Stimulated activated CD8-positive, alpha-beta memory T cell treated with anti-CD3 and anti-CD28 coated beads, Interleukin-7, amount 100 ng/mL, for 1 hour (primary cell): ENCODE measurements around the gene IL4I1.

Experiments used
- DNase-seq, 2 donors: peaks; one replicate each; pipeline ENCODE4 v3.0.0-alpha.2; 2020; ENCODE audit warnings: low read depth in 2 of 2

Gene IL4I1

DNA sequence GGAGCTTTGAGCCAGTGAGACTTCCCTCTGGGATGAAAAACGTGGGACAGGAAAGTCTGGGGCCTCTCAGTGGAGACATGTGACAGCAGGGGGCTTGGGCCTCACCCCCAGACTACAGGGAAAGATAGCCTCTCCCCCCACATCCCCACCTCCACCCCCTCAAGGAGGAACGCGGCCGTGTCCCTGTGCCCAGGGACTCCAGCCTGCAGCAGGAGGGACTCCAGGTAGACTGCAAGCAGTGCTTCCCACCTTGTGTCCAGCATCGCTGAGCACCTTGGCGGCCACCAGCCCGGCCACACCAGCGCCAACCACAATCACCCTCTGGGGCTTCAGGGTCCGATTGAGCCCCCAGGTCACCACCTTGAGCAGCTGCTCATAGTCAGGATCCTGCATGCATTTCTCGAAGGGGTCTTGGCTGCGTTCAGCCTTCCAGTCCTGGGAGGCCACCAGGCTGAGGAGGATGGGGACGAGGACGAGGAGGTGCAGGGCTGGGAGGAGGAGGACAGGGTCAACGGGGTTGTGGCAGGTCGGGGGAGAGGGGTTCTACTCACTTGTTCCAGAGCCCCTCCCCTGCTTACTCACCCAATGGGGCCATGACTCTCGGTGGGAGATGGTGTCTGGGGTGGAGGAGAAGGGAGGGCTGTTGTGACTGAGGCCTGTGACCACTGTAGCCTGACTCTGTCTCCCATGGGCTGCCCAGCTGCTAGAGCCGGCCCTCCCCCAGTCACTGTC, 955 bp downstream of the IL4I1 start:
- DNase-seq: no peak

DNA sequence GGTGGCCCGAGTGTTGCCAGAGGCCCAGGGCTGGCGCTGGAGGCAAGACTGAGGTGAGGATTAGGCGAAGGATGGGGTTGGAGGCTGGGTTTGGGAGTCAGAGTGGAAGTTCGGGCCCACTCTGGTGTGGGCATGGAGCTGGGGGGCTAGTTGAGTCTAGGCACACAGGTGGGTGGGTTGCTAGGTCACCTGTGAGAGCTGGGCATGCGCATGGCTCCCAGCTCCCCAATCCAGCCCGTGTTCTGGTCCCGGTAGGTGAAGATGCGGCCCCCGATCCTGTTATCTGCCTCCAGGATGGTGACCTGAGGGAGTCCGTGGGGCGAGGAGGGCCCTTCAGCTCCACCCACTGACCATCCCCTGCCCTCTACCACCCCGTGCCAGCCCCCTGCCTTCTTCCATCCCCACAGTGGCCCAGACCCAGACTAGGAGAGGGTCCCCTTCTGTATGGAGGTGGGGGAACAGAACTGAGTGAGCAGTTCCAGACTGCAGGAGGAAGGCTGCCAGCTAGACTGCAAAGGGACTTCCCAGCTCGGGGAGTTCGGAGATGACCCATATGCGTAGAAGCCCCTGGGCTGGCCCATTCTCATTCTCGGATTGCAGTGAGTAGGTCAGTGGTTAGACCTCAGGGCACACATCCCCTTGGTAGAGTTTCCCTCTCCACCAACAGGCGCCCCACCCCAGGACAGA, 1.7 kb downstream of the IL4I1 start:
- DNase-seq: no peak

DNA sequence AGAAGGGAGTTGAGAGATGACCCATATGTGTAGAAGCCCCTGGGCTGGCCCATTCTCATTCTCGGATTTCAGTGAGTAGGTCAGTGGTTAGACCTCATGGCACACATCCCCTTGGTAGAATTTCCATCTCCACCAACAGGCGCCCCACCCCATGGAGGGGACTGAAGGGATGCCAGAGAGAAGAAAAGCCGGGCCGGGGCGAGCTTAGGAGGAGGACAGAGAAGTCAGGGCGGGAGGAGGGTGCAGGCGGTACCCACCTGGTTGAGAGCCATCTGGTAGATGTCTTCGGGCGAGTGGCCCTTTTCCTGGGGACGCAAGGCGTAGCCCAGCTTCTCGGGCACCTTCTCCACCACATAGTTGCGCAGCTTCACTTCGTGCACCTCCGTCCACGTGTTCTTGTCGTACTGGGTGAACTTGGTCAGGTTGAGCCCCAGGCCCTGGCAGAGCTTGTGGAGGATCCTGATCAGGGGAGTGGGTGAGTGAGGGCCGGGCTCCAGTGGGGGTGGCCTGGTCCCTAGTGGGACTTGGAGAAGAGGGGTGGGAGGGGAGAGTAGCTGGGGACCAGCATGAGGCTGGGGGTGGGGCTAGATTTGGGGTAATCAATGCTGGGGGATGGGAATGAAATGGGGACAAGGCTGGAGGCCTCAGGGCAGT, 2.5 kb downstream of the IL4I1 start:
- no peak for DNase-seq

DNA sequence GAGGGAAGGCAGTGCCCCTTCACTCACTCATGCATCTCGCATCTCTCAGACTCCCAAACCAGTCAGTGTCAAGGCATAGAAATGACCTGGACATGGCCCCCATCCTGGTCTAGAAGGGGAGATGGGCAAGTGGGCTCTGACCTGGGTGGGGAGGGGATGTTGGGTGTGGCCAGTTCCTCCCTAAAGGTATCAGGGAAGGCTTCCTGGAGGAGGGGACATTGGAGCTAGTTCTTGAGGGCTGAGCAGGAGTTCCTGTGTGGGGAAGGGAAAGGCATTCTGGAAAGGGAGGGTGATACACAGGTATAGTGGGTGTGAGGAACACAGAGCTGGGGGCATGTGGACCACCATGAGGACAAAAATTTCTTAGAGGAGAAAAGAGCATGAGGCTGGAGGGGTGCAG, 4.0 kb downstream of the IL4I1 start:
- DNase-seq: no peak

DNA sequence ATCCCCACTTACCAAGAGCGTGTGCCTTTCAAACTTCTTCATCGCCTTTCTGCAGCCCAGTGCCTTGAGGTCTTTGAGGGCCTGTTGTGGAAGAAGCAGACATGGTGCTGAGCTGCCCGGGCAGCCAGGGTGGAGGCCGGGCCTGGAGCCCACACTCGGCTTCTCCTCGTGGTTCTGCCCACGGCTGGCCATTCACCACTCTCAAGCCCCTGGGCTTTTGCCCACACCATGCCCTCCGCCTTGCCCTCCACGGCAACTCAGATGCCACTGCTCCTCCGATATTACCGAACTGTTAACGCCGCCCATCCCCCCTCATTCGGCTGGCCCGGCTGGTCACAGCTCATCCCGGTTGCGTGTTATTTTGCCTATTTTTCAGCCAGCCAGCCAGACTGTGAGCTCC, 5.3 kb downstream of the IL4I1 start:
- no peak for DNase-seq

DNA sequence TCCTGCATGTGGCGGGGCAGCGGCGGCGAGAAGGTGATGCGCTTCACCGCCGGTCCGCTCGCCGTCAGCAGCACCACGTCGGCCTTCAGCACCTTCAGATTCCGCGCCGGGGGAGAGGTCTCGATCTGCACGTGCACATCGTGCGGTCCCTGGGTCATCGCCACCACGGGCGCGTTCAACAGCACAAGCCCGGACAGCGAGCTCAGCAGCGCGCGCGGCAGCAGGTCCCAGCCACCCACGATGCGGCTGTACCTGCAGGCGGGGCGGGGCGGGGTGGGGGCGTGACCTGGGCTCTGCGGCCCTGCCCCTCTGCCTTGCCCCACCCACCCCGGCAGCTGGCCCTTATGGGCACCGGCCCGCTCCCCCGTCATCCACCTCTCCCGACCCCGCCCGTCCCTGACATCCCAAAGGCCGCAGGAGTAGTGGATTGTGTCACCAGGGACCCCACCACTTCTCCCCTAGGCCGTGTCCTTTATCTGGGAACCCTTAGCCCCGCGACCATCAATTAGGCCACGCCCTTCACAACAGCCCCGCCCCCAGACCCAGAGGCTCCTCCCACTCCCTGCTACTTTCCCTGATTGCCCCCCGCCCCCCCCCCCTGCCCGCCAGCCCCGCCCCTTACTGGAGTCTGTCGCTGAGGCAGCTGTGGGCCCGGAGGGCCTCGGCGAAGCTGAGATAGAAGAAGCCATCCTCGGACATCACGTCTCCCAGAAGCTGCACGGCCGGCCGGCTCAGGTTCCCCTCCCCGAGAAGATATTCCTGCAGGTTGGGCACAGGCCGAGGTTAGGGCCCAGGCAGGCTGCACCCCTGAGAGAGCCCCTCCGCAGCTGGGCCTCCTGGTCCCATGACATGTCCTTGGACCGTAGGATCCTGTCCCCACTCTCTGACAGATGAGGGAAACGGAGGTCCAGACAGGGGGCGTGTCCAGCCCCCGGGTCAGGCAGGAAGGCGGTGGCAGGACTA, 6.1 kb downstream of the IL4I1 start:
- DNase-seq: peak; percentile 38 to 41

DNA sequence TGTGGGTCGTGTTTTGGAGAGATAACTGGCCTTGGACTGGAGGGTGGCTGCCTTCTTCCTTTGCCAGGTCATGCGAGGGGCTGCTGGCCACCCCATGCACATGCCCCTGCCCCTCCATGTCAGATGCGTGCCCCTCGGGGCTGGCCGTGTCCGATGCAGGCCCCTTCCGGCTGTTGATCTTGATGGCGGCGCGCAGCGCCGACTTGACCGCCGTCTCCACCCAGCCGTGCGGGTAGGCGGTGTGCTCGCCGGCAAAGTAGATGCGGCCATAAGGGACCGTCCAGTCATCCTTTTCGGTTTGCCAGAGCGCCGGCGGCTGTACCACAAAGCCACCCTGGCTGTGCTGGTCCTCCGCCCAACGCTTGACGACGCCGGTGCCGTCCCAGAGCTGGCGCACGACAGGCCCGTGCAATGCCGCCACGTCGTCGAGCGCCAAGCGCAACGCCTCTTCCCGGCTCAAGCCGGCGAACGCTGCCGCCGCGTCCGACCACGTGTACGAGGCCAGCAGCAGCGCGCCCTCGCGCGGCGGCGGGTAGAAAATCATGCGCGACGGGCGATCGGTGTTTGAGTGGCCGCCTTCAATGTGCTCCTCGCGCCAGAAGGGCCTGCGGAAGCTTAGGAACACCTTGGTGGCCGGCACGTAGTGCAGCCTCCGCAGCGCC, 6.9 kb downstream of the IL4I1 start:
- peak; percentile 40 to 47 for DNase-seq

DNA sequence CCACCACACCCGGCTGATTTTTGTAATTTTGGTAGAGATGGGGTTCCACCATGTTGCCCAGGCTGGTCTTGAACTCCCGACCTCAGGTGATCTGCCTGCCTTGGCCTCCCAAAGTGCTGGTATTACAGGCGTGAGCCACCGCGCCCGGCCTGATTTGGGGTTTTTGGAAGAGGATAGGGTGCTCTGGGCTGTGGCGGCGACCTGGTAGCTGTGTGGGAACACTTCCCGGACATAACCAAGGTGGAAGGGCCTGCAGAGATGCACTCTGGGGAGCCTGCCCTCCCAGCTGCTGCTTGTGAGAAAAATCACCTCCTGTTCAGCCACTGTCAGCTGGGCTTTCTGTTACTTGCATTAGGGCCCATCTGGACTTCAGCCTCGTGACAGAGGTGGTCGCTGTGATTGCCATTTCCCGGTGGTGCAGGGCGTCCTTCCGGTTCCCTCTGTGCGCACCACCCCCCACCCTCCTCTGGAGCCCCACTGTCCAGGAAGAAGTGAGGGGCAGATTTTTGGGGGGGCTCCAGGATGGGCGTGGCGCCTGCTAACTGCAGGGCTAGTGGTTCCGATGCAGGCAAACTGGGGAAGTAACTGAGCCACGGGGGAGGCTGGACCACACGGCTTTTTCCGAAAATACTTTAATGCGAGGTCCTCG, 7.5 kb downstream of the IL4I1 start:
- no peak for DNase-seq

DNA sequence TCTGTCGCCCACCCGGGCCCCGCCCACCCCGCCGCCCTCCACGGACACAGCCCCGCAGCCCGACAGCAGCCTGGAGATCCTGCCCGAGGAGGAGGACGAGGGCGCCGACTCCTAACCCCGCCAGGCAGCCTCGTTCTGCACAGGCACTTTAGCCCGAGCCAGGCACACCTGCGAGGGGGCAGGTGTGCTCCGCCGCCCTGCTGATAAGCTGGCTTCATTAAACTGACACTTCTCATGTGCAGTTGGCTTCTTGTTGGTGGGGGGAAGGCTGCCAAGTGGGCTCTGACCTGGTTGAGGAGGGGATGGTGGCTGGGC, 8.2 kb downstream of the IL4I1 start:
- DNase-seq: no peak

DNA sequence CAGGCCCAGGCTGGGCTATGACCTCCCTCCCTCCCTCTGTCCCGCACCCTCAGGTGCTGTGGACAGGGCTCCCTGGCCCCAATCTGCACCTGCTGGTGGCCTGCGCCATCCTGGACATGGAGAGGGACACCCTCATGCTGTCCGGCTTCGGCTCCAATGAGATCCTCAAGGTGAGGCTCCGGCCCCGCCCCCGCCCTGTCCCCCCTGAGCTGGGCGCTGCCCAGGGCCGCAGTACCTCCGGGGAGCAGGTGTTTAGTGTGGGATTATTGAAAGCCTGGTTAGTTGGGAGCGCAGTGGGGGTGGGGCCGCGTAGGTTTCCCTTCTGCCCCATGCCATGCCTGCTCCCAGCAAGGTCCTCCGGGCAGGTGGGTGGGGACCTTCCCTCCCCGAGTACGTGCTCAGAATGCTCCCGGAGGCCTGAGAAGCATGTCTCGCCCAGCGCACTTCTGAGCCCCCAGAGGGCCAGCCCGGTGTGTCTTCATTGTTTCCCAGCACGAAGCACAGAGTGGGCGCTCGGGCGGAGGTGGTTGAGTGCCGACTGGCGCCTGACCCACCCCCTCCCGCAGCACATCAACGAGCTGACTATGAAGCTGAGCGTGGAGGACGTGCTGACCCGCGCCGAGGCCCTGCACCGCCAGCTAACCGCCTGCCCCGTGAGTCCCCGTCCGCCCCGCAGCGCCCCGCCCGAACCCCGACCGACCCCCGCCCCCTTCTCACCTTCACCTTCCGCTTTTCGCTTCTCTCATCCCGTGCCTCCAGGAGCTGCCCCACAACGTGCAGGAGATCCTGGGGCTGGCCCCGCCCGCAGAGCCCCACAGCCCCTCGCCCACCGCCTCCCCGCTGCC, 8.8 kb downstream of the IL4I1 start:
- no peak for DNase-seq

DNA sequence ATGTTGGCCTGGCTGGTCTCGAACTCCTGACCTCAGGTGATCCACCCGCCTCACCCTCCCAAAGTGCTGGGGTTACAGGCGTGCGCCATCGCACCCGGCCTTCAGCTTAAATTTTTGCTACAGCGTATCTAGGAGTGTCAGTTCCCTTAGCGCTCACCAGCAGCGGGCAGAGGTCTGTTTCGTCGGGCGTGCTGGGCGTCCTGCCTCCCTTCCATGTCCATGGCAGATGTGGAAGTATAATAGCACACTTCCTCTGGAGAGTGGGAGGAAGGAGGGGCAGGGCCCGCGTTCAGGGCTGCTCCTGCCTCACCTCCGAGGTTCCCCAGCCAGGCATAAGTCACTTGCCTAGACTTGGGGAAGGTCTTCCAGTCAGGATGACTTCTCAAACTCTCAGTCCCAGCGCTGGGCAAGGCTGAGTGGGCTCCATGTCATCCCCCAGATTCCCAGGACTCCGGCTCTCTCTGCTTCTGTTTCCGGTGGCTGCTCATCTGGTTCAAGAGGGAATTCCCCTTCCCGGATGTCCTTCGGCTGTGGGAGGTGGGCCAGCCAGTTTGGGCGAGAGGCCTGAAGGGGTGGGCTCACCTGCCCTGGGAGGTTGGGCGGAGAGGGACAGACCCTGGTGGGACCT, 9.5 kb downstream of the IL4I1 start:
- DNase-seq: no peak

DNA sequence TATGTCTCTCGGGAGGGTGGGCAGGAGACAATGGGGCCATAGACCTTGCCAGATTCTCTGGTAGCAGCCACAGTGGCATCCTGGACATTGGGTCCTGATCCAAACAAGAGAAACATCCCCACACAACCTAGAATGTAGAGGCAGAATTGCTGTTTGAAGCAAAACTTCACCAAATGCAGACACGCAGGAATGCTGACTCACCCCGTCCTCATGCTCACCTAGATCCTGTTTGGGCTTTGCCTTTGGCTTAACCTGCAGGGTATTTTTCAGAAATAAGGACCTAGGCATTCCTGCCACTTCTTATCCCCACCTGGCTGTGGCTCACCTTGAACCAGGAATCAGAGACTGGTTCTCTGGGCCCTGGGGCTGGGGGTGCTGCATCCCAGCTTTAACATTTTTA, 11.9 kb downstream of the IL4I1 start:
- no peak for DNase-seq

DNA sequence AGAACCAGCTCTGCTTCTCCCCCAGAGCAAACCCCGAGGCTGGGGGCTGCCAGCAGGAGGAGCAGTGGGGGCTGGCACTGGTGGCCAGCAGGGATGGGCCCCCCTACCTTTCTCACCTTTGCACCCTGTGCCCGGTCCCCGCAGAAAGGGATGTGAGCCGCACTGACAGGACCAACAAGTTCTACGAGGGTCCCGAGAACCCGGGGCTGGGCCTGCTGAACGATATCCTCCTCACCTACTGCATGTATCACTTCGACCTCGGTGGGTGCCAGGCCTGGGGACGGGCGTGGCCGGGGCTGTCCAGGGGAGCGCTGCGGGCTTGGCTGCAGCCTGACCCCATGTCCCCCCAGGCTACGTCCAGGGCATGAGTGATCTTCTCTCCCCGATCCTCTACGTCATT, 12.6 kb downstream of the IL4I1 start:
- no peak for DNase-seq

DNA sequence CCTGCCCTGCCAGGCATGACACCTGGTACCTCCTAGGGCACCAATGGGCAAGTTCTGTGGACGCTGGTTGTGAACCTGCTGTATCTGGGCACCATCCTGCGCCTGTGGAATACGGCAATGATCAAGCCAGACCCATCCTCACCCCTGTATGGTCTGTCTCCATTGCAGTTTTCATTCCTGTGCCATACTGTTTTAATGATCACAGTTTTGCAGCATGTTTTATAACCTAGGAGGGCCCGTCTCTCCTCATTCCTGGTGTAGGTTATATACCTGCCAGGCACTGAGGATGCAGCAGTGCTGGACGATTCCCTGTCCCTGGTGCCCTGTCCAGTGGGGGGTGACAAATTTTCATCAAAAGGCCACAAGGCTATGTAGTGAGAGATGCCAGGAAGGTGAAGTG, 13.6 kb downstream of the IL4I1 start:
- no peak for DNase-seq

DNA sequence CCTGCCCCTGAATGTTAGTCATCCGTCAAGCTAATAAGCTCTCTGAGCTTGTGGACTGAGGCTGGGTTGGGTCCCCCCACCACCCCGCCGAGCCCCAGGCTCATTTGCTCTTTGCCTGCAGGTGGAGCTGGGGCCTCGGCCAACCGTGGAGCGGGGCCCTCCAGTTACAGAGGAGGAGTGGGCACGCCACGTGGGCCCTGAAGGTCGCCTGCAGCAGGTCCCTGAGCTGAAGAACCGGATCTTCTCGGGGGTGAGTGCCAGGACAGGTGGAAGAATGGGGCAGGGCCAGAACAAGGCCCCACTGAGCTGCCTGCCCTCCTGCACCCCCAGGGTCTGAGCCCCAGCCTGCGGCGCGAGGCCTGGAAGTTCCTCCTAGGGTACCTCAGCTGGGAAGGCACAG, 14.0 kb downstream of the IL4I1 start:
- DNase-seq: no peak

DNA sequence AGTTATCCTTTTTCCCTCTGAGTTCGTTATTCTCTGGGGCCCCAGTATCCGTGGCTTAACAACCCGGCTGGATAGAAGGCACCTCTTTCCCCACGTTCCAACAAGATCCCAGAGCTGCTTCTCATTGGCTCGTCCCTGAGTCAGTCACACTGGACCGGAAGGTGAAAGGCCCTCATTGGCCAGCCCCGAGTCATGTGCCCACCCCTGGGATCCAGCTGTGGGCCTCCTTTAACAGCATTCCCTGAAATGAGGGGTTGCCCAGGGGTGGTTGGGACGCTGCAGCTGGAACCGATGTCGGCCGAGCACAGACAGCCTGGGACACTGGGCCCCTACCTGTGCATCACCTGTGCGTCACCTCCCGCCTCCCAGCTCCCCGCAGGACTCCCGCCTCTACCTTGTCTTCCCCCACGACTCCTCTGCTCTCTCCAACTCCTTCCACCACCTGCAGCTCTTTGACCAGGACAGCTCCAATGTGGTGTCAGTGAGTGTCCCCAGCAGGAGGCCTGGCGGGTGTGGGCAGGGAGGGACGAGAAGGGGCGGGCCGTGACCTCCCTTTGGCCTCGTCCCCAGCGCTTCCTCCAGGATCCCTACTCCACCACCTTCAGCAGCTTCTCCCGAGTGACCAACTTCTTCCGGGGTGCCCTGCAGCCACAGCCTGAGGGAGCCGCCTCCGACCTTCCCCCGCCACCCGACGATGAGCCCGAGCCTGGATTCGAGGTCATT, 14.9 kb downstream of the IL4I1 start:
- DNase-seq: no peak

DNA sequence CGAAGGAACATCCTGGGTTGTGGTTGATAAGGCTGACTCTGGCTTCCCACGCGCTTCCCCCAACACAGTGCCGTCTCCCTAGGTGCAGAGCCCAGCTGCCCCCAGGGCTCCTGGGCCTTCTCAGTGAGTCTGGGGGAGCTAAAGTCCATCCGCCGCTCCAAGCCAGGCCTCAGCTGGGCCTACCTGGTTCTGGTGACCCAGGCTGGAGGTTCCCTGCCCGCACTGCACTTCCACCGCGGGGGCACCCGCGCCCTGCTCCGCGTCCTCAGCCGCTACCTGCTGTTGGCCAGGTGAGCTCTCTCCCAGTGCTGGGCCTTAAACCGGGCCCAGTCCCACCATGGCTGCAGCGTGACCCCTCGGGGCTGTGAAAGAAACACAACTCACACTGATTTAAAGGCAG, 15.5 kb downstream of the IL4I1 start:
- DNase-seq: no peak

DNA sequence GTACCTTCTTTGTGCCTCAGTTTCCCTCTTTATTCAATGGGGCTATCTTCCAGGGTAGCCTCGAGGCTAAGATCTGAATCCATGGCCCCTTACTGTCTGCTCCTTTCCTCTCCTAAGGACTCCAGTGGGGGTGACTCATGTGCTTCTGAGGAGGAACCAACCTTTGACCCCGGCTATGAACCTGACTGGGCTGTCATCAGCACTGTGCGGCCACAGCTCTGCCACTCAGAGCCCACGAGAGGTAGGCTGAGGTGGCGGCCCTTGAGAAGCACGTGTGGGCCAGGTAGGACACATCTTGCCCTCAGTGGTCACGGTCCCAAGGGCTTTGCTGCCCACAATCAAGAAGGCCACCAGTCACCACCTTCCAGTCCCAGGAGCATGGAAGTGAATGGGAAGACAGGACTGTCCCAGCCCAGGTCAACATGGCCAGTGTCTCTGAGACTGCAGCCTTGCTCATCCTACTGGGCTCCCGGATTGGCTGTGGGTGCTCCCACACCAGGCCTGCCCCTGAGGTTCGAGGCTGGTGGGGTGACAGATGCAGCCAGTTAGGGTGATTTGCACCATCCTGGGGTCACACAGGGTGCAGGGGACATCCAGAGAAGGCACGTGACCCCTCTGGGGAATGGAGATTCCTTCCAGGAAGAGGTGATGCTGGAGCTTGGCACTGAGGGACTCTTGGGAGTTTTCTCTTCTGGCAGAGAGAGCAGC, 16.4 kb downstream of the IL4I1 start:
- DNase-seq: no peak
